DOHH2 (cell line): ENCODE measurements around the gene GRID2.

Source experiments
- EZH2phosphoT487 ChIP-seq: fragments of 200-600 bp; sonication (generic); IDR thresholded peaks from 2 replicates; pipeline ENCODE4 v1.6.1; 2017; ENCODE audit warnings: borderline replicate concordance, mild to moderate bottlenecking, antibody characterized with exemption, low read length, moderate library complexity, mixed read lengths
- TF ChIP-seq, protein P1 (sequence below): fragments of 200-600 bp; sonication (generic); IDR thresholded peaks from one replicate; pipeline ENCODE4 v1.5.1; 2014; ENCODE audit warnings: antibody characterized with exemption, mild to moderate bottlenecking, low read depth, low read length; ENCODE audit not compliant: poor library complexity, severe bottlenecking

- no peak for TF ChIP-seq EZH2phosphoT487
- TF ChIP-seq, protein P1, sequence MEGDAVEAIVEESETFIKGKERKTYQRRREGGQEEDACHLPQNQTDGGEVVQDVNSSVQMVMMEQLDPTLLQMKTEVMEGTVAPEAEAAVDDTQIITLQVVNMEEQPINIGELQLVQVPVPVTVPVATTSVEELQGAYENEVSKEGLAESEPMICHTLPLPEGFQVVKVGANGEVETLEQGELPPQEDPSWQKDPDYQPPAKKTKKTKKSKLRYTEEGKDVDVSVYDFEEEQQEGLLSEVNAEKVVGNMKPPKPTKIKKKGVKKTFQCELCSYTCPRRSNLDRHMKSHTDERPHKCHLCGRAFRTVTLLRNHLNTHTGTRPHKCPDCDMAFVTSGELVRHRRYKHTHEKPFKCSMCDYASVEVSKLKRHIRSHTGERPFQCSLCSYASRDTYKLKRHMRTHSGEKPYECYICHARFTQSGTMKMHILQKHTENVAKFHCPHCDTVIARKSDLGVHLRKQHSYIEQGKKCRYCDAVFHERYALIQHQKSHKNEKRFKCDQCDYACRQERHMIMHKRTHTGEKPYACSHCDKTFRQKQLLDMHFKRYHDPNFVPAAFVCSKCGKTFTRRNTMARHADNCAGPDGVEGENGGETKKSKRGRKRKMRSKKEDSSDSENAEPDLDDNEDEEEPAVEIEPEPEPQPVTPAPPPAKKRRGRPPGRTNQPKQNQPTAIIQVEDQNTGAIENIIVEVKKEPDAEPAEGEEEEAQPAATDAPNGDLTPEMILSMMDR = no peak
Measured at GRCh38 chr4:92678292-92678691, 374.5 kb downstream of the GRID2 start.
